HG03432 (cell line): ENCODE results near the gene FAM120B.
A peak's percentile ranks its signal among the peaks of the same experiment; 100 is the strongest.
"Not testable (repeated sequence)": the region's sequence is repeated elsewhere in the genome, so short reads cannot be mapped to it uniquely, and the experiment has no call there.

Experiments
- ATAC-seq: cut with Tn5 transposase; IDR thresholded peaks from one replicate; pipeline ENCODE4 v1.9.1; 2021; ENCODE audit warnings: mild to moderate bottlenecking, moderate library complexity; ENCODE audit not compliant: unreplicated experiment

FAM120B gene

DNA sequence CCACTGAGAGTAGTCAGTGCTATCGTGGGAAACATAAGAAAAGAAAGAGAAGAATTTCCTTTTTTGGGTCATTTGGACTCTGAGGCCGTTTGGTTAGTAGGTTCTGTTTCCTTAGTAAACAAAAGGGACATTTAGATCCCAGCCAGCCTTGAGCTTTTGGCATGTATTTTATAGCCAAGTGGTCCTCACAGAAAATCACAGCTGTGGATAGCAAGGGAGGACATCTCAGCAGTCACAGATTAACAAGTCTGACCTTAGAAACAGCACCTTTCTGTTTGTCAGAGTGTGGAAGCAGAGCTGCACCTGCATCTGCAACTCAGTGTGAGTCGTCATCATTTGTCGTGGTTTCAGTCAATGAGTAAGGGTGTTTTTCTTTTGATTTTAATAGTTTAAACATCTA lies 40.5 kb downstream of the FAM120B start:
- peak; percentile 58 for ATAC-seq

- no peak for ATAC-seq
These were observed 41.4 kb downstream of the FAM120B start for GRCh38 chr6:170347975-170348374.

GRCh38 chr6:170351456-170351855 lies 44.9 kb downstream of the FAM120B start:
- ATAC-seq, result not testable (repeated sequence)

DNA sequence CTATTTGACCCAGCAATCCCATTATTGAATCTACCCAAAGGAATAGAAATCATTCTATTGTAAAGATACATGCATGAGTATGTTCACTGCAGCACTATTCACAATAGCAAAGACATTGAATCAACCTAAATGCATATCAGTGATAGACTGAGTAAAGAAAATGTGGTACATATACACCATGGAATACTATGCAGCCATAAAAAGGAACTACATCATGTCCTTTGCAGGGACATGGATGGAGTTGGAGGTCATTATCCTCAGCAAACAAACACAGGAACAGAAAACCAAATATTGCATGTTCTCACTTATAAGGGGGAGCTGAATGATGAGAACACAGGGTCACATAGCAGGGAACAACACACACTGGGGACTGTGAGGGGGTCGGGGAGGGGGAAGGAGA lies 48.6 kb downstream of the FAM120B start:
- not testable (repeated sequence) for ATAC-seq

DNA sequence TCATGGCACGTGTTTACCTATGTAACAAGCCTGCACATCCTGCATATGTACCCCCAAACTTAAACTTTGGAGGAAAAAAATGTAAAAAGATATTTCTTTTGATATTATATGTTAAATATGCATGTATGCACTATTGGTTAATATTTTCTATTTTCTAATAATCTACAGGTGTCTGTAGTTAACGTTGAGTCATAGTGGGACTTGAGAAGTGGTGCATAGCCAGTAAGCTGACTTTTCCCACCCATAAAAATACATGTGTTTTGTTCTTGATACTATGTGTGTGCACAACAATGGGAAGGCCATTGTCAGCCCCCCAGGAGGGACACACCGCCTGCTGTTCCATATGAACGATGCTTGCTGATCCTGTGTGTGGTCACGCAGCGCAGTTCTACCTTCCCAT lies 49.1 kb downstream of the FAM120B start:
- ATAC-seq, result no peak

DNA sequence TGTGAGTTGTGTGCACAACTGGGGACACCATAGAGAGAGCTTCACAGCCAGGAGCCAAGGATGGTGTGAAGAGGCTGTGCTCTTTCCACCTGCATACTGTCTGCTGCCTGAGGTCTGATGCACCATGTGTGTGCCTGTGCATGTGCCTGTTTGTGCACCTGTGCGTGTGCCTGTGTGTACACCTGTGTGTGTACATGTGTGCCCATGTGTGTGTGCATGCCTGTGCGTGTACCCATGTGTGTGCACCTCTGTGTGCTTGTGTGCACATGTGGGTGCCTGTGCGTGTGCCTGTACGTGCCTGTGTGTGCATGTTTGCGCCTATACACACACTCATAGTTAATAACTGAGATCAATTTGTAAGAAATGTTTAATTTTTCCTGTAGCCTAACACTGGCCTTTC lies 51.3 kb downstream of the FAM120B start:
- no peak for ATAC-seq

- ATAC-seq, result no peak
These were observed 51.9 kb downstream of the FAM120B start for GRCh38 chr6:170358496-170358895.

DNA sequence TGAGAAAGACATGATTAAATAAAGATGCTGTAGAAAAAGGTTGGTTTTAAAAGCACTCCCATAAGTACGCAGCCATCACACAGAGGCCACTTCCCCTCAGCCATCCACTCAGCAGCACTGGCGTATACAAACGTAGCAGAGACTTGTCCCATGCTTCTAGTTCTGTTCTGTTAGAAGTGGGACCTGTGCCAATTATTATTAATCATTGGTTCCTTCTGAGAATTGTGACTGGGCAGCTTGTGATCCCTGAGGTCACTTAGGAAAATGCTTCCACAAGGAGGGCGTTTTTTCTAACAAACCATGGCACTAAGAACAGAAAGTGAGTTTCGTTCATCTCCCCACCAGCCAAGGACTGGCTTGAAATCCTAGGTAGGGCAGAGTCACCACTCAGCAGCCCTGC lies 53.9 kb downstream of the FAM120B start:
- ATAC-seq, result no peak

GRCh38 chr6:170361335-170361734 lies 54.8 kb downstream of the FAM120B start:
- no peak for ATAC-seq

GRCh38 chr6:170362121-170362520 lies 55.6 kb downstream of the FAM120B start:
- no peak for ATAC-seq

DNA sequence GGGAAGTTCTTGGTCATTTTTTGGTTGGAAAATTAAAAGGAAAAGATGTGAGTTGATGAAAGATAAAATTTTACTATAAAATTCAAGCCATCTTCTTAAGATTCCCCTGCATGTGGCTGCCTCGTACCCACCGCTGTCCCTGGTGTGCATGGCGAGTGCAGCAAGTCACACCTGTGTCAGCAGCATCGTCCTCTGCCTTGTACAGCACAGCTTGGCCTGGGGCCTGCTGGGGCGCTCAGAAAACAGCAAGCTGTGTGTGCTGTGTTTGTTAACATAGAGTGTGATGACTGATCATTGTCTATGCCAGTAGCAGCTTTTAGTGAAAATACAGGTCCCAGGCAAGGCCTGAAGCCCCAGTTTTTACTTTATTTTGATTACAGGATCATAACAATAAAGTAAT lies 56.7 kb downstream of the FAM120B start:
- ATAC-seq, result no peak

- ATAC-seq, result no peak
These were observed 58.6 kb downstream of the FAM120B start for GRCh38 chr6:170365121-170365520.

DNA sequence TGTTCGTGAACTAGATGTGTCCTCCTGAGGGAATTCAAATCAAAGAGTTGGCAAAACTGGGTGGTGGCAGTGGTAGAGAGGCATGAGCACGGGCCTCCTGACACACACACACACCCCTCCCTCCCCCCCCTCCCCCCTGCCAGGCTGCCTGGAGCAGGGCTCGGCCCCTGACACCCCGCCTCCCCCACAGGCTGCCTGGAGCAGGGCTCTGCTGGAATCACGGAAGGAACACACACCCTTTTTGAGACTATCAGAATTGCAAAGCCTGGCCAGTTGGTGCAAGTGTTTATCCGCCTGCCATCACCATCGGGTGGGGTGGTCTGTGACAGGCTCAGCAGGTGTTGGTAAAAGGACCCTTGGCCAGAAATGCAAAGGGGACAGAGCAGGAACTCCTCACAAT lies 59.0 kb downstream of the FAM120B start:
- ATAC-seq, result no peak

GRCh38 chr6:170366248-170366960 lies 59.8 kb downstream of the FAM120B start:
- ATAC-seq, result no peak

DNA sequence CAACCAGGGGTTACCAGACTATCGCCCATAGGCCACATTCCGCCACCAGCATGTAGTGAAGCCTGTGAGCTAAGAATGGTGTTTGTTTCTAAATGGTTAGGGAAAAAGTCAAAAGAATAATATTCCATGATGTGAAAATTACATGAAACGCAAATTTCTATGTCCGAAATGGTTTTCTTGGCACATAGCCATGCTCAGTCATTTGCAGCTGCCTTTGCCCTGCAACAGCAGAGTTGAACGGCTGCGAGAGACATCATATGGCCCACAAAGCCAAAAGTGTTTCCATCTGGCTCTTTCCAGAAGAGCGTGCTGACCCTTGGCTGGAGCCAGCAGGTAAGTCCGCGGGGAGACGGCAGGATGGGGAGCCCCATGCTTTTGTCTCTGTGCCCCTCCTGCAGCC lies 60.7 kb downstream of the FAM120B start:
- ATAC-seq, result no peak

GRCh38 chr6:170368544-170368943 lies 62.0 kb downstream of the FAM120B start:
- ATAC-seq, result no peak

DNA sequence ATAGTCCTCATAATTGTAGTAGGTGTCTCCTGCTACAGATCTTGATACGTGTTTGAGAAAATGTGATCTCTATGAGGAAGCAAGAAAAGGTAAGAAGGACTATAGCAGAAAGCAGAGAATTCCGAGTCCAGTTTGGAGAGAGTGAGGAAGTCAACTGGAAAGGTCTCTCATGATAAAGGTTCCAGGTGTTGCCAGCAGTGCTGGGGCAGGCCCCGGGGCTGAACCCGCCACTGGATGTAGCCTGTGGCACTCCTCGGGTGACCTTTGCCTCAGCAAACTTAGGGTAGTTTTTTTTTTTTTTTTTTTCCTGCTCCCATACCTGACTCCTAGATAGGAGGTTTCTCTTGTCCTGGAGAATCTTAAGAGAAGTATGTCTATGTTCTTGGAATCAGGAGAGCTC lies 62.8 kb downstream of the FAM120B start:
- no peak for ATAC-seq

DNA sequence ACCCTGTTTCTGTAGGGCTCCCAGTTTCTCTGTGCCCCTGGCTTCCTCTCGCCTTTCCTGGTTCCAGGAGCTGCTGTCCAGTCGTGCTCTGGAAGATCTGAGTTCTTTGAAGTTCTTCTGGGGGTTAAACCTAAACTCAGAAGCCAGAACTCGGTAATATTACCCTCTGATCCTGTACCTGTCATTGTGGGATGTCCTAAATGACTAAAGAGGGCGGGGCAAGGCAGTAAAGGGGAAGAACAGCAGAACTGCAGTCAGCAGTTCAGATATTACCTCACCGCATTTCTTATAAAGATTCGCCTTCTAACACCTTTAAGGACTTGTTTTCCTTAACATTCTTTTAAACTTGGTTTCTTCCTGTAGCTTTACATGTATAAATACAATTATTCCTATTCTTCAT lies 63.9 kb downstream of the FAM120B start:
- ATAC-seq, result no peak

- ATAC-seq, result no peak
These were observed 64.5 kb downstream of the FAM120B start for GRCh38 chr6:170371080-170371479.

DNA sequence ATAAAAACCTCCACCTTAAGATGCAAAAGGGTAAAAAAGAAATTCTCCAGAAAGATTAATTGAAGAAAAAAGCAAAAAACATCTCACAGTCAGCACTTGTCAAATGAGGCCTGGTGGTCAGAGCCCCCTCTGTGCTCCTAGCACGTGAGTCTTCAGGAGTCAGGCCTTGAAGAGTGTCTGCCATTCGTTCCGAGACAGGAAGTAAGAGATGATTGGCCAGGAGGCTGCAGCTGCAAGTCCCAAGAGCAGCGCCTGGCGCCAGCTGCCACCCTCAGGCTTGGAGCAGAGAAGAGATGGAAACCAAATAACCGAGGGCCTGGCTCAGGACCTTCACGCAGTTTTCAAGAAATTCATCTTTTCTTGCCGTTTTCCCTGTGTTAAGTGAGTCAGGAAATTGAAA lies 65.0 kb downstream of the FAM120B start:
- ATAC-seq, result no peak

GRCh38 chr6:170372380-170373325 lies 66.1 kb downstream of the FAM120B start:
- no peak for ATAC-seq
